Smooth muscle cell of the coronary artery (primary cell): ENCODE results near the gene LYSET. TPM values are rescaled to one million over a fixed set of nuclear protein-coding genes. Genes with fewer than 3 reads are reported as not detected.

Source experiments
- total RNA-seq: library from RNA; depleted of rRNA; stranded (reverse); fragments of >200 nt; gene quantifications from 2 replicates; pipeline ENCODE4 v1.2.3, GENCODE V29; 2014; ENCODE audit warnings: low replicate concordance

LYSET gene, protein sequence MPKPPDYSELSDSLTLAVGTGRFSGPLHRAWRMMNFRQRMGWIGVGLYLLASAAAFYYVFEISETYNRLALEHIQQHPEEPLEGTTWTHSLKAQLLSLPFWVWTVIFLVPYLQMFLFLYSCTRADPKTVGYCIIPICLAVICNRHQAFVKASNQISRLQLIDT
- 4.0 and 9.3 TPM in 2 replicates for total RNA-seq

DNA sequence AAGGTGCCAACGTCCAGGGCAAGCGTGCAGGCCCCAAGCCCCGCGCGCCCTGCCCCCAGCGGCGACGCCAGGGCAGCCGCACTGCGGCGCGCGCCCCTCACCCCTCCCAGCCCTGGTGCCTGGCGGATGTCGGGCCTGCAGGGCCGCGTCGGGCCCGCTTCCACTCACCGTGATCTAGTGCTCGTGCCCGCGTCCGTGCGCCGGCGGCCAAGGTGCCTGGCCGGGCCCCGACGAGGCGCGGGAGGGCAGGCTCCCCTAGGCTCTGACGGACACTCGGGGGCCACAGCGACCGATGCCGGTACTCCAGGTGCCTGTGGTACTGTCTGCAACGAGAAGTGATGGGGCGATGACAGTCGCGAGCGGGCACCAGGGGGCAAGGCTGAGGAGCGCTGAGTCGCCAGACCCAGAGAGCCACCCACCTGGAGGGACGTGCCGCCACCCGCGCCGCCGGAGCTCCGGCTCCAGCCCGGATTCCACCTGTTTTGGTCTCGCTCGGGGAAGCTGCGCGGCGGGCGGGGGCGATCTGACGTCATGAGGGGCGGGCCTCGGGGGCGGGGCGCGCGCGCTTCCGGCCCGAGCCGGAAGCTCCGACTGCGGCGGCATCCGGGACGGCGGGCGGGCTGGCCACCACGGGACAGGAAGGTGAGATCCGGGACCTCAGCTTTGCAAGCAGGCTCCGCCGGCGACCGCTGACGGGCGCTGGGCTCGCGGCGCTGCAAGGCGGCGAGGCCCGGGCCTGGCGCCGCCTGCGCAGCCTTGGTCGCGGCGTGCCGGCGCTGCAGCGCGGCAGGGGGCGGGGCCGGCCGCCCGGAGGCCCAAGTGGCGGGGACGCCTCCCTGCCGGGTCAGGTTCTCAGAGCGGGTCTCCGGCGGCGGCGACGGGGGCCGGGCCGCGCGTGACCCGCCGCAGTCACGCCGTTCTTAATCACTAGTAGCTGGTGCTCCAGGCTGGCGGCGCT, at the start of gene LYSET, which contains the start of gene MOAP1:
Gene LYSET, plus strand, starts transcription at position 927 of the 958 bp plus-strand sequence. CDS start 89 bp downstream, outside the sequence.
Gene MOAP1, minus strand, starts transcription at position 507 of the 958 bp plus-strand sequence. CDS start 655 bp downstream, outside the sequence.

GRCh38 chr14:93206793-93207467, 21.8 kb downstream of the LYSET start, which contains the start of the genes GON7 and UBR7:
Gene GON7, minus strand, starts transcription at chr14:93207065. Its CDS starts 28 bp downstream, at chr14:93207037.
Gene UBR7, plus strand, starts transcription at chr14:93207256. Its CDS starts 36 bp downstream, at chr14:93207292.

Other genes starting within 250 kb of the LYSET start
- 19.9 and 40.3 TPM in 2 replicates for gene ITPK1, start 69.4 kb upstream of the LYSET start, total RNA-seq
- 8.4 and 15.9 TPM in 2 replicates for gene MOAP1, start 420 bp upstream of the LYSET start, total RNA-seq
- 11.6 and 11.7 TPM in 2 replicates for gene GON7, start 21.7 kb downstream of the LYSET start, total RNA-seq
- gene UBR7, start 21.9 kb downstream of the LYSET start, total RNA-seq: 34.0 and 46.6 TPM in 2 replicates
- gene BTBD7, start 147.7 kb downstream of the LYSET start, total RNA-seq: 21.4 and 22.1 TPM in 2 replicates
- gene COX8C, start 161.9 kb downstream of the LYSET start, total RNA-seq: not detected in 2 replicates
- gene UNC79, start 245.6 kb downstream of the LYSET start, total RNA-seq: 0.12 and 0.15 TPM in 2 replicates